Muscle of arm (tissue), 12 donors: ENCODE data around the gene PCED1A. TPM values are rescaled to one million over a fixed set of nuclear protein-coding genes. Genes with fewer than 3 reads are reported as not detected.
"Not testable (repeated sequence)": the region's sequence is repeated elsewhere in the genome, so short reads cannot be mapped to it uniquely, and the experiment has no call there.

ENCODE experiments used
- DNase-seq: peaks from one replicate; pipeline ENCODE4 v3.0.0-alpha.2; 2013
- polyA plus RNA-seq, 12 donors: library from polyadenylated mRNA; unstranded; fragments of 120-200 nt; gene quantifications; one replicate each; pipeline ENCODE4 v1.2.1, GENCODE V29; 2013; ENCODE audit not compliant: insufficient read length in 12 of 12

The PCED1A gene
- polyA plus RNA-seq, 12 donors = 17.5 to 41.8 (median 25.6) TPM; not detected in 1

DNA sequence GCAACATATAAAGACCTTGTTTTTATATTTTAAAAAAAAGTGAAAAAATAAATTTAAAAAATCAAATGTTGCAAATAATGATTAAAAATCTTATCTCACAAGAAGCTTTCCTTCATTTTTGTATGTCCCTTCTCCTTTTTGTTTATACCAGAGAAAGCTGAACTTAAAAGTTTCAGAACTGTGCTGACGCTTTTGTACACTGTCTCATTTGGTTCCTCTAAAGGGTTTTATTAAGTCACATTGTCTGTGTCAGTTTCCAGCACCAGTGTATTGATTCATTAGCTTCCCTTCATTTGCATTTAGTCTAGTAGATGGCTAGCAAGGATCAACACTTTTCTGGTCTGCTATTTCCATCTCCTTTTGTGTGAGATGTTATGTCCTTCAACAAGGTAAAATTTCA, 6.7 kb downstream of the PCED1A start:
- no peak for DNase-seq

DNA sequence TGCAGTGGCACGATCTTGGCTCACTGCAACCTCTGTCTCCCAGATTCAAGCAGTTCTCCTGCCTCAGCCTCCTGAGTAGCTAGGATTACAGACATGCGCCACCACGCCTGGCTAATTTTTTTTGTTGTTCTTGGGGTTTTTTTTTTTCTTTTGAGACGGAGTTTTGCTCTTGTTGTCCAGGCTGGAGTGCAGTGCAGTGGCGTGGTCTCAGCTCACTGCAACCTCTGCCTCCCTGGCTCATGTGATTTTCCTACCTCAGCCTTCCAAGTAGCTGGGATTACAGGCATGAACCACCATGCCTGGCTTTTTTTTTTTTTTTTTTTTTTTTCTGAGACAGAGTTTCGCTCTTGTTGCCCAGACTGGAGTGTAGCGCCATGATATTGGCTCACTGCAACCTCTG, 9.2 kb downstream of the PCED1A start:
- not testable (repeated sequence) for DNase-seq

DNA sequence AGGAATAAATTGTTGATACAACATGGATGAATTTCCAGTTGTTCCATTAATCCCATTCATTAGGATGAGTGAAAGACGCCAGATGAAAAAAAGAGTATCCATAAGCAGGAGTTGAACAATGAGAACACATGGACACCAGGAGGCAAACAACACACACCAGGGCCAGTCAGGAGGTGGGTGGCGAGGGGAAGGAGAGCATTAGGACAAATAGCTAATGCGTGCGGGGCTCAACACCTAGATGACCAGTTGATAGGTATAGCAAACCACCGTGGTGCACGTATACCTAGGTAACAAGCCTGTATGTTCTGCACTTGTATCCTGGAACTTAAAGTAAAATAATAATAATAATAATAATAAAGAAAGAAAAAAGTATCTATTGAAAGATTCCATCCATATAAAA, 11.1 kb downstream of the PCED1A start:
- no peak for DNase-seq

DNA sequence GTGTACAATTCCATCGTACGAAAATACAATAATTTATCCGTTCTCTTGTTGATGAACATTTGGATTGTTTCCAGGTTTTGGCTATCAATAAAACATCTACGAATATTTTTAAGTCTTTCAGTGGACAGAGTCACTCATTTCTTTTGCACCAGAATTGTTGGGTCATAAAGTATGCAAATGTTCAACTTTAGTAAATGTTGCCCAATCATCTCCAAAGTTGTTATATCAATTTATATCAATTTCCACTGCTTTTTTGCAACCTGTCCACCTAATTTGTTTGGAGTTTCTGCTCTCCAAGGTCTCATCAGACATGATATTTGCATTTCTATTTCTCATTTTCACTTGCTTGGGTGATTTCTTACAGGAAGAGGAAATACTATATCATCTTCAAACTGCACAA, 13.8 kb downstream of the PCED1A start:
- DNase-seq = no peak

DNA sequence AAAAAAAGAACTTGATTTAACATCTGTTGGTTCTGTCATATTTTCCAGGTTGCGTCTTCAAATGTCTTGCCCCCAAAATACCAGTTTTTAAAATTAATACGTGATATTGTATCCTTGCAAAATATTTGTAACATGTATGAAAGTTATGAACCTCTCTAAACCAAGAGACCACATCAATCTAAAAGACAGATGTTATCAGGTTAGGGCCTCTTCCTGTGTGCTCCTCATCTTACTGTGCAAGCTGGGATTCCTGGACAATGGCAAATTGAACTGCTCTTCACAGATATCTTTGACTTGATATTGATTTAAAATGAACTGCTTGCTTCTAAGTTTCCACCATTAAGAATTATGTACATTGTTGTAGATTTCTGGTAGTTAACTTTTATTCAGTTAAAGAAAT, 14.7 kb downstream of the PCED1A start:
- DNase-seq = no peak

DNA sequence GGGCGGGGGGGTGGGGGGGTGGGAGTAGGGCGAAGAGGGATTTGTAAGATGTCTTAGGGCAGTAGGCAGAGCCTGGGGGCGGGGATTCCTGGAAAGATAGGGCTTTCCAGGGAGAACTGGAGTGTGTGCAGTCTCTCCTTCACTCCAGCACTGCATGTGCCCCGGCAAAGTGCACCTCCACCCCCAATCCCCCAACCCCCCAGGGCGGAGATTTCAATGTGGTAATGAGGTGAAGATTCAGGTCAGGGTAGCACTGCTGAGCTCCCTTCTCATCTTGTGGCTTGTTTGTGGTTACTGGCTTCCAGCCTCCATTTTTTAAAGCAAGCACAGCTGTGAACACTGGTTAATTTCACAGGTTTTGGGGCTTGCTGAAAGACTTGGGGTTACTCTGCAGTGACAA, 18.4 kb downstream of the PCED1A start:
- no peak for DNase-seq

DNA sequence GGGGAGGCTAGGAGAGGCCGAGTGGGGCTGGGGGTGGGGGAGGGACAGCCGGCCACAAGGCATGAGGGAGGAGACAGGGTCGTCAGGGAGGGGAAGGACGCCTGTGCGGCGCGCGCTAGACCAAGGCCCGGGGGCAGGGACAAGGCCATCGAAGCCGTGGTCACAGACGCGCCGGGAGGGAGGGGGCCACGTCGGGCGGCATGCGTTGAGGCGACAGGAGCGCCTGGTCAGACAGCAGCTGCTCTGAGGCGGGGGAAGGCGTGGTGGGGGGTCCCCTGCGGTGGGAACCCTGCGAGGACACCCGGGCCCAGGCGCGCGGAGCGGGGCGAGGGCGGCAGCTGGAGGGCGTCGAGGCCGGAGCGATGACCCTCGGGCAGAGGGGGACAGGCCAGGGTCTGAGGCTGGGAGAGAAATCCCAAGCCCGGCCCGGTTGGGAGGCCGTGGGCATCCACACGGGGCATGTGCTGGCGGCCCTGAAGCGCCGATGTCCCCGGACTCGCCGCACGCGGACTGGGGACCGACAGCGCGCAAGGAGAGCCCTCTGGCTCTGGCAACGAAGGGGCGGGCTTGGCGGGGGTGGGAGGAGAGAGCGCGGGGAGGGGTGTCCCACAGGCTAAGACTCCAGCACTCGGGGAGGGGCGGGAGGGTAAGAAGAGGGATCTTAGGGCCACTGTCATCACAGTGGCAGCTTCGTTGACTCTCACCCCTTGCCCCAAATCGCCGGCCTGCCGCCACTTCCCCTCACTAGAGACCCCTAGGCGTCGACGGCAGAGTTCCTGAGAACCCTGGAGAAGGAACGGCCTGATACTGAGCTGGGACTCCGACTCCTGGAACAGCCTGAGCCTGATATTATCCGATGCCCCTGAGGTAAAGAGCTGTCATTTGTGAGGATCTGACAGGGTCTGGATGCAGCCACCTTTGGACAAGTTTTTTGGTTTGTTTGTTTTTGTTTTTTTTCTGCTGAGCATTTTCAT, 19.3 kb downstream of the PCED1A start:
- no peak for DNase-seq

DNA sequence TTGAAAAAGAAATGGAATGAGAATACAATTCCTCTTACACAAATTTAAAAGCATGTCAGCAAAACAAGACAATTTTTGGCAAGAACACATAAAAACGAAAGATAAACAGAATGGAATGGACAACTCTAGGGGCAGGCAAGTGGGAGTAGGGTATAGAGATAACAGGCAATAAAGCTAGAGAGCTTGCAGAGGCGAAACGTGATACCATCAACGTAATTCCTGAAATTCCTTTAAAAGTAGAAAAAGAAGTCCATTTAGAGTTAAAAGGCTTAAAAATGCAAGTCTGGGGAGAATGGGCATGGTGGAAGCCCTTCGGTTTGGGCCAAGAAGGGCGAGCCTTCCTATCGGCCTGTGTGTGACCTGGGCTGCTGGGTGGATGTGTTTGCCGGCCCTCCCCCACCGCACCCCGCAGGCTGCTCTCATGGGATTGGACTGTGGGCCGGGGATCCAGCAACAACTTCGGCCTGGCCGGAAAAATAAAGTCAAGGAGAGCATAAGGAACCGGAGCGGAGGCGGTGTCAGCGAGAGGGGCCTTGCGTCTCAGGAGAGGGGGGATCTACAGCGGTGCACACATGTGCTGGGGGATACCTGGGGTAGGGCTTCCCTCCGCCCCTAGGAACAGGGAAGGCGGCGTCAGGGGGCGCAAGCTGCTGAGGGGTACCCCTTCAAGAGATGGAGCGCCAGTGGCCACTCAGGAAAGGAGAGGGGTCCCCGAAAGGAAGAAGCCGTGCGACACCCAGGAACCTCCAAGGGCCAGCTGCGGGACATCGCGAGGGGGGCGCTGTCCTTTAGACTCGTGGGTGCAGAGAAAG, 20.2 kb downstream of the PCED1A start:
- no peak for DNase-seq

DNA sequence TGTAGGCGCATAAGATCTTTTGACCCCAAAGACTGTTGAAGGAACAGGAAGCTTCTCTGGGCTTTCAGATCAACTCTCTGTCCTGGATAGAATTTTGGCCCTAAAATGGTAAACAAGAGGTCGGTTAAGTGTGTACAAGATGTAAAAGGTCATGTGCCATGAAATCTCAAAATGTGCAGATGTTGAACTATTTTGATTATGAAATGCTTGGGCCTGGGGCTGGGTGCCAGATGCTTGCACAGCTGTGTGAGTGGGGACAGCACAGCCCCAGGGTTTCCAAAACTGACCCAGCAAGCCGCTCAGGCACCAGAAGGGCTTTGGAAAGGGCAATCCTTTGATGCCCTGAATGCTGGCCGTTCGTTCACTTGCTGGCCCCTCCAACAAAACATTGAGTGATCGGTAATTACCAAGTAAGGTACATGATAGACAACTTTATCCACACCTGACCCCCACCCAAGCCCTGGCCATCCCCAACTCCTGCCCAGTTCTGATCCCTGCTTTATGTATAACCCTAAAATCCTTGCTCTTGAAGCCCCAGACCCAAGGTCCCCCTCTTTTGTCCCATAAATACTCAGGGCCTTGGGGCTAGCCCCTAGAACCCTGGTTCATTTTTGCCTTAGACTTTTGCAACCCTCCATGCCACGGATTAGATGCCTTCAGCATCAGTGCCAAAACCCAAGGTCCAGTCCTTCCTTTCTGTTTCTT, 22.4 kb downstream of the PCED1A start:
- no peak for DNase-seq

DNA sequence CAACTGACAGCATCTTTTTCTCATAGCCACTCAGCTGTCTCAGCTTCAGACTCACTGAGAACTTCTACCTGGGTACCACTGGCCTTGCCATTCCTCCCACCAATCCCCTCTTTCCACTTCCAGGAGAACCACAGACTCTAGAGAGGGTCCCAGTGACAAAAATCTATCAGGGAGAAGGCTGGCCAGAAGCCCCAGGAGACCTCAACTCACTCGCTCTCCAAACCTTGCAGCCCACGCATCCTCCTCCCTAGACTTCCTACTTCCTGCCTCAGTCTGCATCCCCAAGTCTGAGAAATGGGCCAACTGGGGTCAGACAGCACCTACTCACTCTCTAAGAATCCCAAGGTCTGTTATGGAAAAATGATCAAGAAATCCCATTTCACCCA, 23.1 kb downstream of the PCED1A start:
- no peak for DNase-seq

DNA sequence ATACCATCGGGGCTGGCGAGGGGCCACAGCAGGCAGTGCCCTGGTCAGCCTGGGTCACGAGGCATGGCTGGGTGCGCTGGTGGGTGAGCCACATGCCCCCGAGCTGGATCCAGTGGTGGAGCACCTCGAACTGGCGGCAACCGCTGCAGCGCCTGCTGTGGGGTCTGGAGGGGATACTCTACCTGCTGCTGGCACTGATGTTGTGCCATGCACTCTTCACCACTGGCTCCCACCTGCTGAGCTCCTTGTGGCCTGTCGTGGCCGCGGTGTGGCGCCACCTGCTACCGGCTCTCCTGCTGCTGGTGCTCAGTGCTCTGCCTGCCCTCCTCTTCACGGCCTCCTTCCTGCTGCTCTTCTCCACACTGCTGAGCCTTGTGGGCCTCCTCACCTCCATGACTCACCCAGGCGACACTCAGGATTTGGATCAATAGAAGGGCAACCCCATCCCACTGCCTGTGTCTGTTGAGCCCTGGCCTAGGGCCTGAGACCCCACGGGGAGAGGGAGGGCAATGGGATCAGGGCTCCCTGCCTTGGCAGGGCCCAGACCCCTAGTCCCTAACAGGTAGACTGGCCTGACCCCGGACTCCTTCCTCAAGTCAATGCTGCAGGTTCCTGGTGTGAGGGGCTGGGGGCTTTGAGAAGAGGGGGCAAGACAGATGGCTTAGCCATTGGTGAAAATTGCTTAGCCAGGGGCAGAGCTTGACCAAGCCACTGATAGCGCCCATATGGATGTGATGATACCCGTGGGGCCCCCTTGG, 23.7 kb downstream of the PCED1A start:
- no peak for DNase-seq

DNA sequence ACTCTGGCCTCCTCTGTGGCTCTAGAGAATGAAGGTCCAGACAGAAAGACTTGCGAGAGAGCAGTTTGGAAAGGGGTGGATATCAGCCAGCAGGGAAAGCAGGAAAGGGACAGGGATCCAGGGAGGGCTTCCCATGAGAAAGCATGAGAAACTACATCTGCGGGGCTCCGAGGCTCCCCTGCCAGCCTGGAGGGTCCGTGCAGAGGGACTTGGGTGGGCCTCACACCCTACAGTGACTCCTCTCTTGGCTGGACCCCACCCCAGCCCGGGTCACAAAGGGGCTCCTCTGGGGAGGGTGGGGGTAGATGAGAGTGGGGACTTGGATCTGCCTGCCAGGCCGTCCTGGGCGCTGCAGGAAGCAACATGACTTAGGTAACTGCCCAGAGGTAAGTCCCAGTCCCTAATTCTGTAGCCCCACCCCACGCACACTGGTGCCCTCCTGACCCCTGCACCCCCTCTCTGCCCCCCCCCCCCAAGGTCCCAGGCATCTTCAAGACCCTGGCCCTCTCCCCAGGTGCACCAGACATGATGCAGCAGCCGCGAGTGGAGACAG, 24.3 kb downstream of the PCED1A start, which contains the start of gene TMEM239:
Gene TMEM239 (plus strand): TSS at position 335 of the 553 bp plus-strand sequence. CDS start 191 bp downstream, at position 526.
- no peak for DNase-seq

DNA sequence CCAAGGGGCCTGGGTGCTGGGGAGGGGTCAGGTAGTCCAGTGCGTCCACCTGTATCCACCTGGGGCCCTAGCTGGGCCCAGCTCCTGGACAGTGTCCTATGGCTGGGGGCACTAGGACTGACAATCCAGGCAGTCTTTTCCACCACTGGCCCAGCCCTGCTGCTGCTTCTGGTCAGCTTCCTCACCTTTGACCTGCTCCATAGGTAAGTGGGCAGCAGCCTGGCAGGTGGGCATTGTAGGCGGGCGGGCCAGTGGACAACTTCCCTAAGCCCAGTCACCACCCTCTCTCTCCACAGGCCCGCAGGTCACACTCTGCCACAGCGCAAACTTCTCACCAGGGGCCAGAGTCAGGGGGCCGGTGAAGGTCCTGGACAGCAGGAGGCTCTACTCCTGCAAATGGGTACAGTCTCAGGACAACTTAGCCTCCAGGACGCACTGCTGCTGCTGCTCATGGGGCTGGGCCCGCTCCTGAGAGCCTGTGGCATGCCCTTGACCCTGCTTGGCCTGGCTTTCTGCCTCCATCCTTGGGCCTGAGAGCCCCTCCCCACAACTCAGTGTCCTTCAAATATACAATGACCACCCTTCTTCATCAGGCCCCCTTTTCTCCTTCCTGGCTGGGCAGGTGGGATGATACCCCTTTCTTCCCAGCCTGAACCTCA, 25.1 kb downstream of the PCED1A start:
- no peak for DNase-seq

DNA sequence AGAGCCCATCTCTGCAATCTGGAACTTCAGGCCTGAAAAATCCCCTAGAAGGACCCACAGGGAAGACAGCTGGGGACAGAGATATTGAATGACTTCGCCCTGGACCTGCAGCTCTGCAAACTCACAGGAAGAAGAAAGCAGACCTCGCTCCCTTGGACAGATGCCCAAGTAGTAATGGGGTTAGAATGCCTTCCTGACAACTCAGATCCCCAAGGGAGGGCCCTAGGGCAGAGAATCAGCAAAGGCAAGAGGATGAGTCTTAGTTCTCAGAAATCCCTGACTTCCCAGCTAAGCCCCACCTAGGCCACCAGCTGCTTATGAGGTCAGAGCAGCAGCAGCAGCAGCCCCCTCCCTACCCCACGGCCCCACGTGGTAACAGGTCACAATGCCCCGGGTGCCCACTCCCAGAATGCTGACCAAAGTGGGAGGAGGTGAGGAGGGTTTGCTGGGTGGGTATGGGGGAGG, 25.8 kb downstream of the PCED1A start, which contains the start of gene C20orf141:
Gene C20orf141 (plus strand): TSS at position 401 of the 465 bp plus-strand sequence. CDS start 198 bp downstream, outside the sequence.
- no peak for DNase-seq

DNA sequence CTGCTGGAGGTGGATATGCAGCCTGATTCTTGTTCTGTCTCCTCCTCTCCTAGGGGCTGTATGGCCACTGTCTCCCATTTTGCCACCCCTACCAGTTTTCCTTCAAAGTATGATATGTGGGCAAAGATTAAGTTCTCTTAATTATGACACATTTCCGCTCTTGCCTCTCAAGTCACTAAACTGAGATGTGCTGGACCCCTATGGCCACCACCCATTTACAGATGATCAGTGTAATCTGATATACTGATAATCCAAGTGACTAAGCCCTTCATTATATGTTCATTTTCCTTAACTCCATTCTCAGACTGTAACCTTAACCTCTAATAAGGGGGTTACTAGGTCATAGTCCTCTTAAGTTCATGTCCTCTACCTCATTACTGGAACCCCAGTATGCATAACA, 26.4 kb downstream of the PCED1A start:
- DNase-seq = no peak

DNA sequence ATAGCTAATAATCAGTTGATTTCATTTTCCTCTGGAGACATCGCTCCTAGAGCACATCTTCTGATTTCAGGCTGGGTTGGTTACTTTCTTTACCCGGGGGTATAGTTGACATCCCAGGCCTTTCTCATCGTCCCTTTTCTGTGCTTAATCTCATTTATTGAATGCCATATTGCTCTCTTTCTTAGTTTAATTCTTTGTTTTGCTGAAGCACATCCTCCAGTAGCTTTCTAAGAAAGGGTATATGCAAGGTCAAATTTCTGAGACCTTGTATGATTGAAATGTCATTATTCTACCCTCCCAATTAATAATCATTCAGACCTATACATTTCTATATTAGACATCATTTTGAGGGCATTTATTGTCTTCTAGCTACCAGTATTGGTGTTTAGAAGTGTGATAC, 28.3 kb downstream of the PCED1A start:
- DNase-seq = no peak

DNA sequence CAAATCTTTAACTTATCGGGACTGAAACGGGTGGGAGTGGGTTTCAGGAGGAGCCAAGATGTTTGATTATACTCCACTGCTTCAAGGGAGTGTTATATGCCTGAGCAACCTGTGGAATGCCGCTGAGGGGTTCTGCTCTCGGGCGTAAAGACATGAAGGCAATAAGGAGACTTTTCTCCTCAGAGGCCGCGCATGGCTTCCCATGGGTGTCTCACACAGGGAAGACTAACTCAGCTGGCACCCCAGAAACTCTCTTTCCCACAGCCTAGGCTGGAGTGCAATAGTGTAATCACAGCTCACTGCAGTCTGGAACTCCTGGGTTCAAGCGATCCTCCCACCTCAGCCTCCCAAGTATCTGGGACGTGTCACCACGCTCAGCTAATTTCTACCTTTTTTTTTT, 30.8 kb downstream of the PCED1A start:
- no peak for DNase-seq

DNA sequence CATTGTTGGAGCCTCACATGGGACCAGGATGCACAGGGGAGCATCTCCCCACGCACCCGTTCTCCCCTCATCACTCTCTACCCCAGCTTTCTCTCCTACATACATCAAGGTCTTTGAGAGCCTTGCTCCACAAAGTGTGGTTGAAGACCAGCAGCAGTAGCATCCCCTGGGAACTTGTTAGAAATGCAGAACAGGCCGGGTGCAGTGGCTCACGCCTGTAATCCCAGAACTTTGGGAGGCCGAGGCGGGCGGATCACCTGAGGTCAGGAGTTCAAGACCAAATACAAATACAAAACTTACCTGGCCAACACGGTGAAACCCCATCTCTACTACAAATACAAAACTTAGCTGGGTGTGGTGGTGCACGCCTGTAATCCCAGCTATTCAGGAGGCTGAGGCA, 32.5 kb downstream of the PCED1A start:
- not testable (repeated sequence) for DNase-seq

DNA sequence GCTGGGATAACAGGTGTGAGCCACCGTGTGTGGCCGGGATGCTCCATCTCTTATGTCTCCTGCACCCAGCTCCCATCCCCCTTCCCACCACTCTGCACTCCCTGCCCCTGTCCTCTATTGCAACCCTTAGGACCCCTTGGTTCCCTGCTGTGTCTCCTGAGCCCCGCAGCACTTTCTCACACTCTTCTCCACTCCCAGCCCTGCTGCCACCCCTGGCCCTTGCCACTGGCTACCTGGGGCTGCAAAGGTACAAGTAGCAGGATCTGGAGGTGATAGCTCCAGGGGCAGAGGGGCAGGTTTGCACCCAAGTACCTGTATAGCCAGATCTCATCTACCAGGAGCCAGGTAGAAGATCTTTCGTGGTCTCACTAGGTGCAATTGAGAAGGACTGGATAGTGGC, 33.4 kb downstream of the PCED1A start:
- no peak for DNase-seq

DNA sequence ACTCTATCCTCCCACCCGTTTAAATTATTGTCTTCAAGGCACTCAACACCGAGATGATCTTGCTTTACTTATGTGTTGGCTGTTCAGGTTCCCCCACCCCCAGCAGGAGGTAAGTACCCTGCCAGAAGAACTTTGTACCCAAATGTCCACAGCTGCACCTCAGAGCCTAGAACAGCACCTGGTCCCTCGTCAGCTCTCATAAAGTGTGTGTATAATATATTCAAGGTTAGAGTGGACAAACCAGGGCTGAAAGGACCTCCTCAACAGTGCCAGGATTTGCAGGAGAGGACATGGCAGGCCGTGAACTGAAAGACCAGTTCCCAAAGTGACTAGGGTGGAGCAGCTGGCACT, 34.1 kb downstream of the PCED1A start:
- no peak for DNase-seq
